ENCODE measurements around the gene AKAP13.

DNA sequence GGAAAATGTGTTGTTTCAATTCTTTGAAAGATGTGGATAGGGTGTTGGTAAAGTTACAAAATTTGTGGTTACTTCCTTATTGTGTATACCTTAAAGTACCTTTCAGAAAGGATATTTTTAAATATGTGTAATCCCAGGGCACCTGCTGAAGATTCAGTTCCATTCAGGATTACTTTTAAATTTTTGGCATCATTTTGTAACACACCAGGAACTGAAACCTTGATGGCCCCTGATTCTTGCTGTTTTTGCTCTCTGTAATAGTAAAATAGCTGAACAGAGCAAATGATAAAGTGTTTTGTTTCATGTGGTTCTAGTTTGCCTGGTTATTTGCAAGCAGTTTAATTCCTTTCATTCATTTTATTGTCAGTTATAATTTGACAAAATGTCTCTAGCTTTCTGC lies 253.5 kb downstream of the AKAP13 start:
- no peak for TF ChIP-seq POLR2A (IDR thresholded peaks at IDR 0.05)
- TF ChIP-seq, protein P1, sequence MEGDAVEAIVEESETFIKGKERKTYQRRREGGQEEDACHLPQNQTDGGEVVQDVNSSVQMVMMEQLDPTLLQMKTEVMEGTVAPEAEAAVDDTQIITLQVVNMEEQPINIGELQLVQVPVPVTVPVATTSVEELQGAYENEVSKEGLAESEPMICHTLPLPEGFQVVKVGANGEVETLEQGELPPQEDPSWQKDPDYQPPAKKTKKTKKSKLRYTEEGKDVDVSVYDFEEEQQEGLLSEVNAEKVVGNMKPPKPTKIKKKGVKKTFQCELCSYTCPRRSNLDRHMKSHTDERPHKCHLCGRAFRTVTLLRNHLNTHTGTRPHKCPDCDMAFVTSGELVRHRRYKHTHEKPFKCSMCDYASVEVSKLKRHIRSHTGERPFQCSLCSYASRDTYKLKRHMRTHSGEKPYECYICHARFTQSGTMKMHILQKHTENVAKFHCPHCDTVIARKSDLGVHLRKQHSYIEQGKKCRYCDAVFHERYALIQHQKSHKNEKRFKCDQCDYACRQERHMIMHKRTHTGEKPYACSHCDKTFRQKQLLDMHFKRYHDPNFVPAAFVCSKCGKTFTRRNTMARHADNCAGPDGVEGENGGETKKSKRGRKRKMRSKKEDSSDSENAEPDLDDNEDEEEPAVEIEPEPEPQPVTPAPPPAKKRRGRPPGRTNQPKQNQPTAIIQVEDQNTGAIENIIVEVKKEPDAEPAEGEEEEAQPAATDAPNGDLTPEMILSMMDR (IDR thresholded peaks at IDR 0.05): no peak

Data from esophagus squamous epithelium (tissue), 4 donors.